ENCODE data around the gene NFKBIB. TPM values are rescaled to one million over a fixed set of nuclear protein-coding genes. Genes with fewer than 3 reads are reported as not detected.

Gene NFKBIB
- total RNA-seq, 1 experiment from 2014 or later, result 51.2 TPM

GRCh38 chr19:38931521-38931793, 31.7 kb downstream of the NFKBIB start:
- H3K9ac ChIP-seq (ENCODE audit: low read length), result peak overlapping the region; percentile 99
- H3K9me3 ChIP-seq (ENCODE audit: control insufficient read depth in 1 of 2, insufficient read depth in 1 of 2, low read depth in 1 of 2, low read length in 2 of 2), result peaks cover 0 to 9% of the 10 kb centered on the region in 2 experiments; a peak in 1 of 4 replicates
- no peak for ATAC-seq
- H3K36me3 ChIP-seq (ENCODE audit: control insufficient read depth in 1 of 2, insufficient read depth in 2 of 2, low read length in 2 of 2), result peaks cover 7 to 25% of the 10 kb centered on the region in 2 experiments
- TF ChIP-seq FOSL1 (IDR thresholded peaks at IDR 0.05; ENCODE audit: low read depth) (no peak), ATF3 (IDR thresholded peaks at IDR 0.05) (no peak), EZH2 (IDR thresholded peaks at IDR 0.05) (no peak), TCF7L2 (IDR thresholded peaks at IDR 0.05; ENCODE audit: borderline replicate concordance, extremely low read depth, insufficient read depth, insufficient read length) (no peak), ELF1 (IDR thresholded peaks at IDR 0.05; ENCODE audit: borderline replicate concordance, low read depth) (no peak), CTCF (IDR thresholded peaks at IDR 0.05 in 2 of 3, conservative IDR thresholded peaks at IDR 0.05 in 1 of 3; ENCODE audit: borderline replicate concordance in 1 of 3, insufficient read depth in 1 of 3, low read depth in 2 of 3, low read length in 2 of 3) (no peak), ZBTB33 (IDR thresholded peaks at IDR 0.05; ENCODE audit: extremely low read depth, insufficient replicate concordance, low read length) (no peak), REST (IDR thresholded peaks at IDR 0.05; ENCODE audit: low read depth) (no peak), POLR2A (IDR thresholded peaks at IDR 0.05; ENCODE audit: borderline replicate concordance, extremely low read depth, insufficient read depth, insufficient read length) (no peak), MAX (IDR thresholded peaks at IDR 0.05) (no peak), ZNF274 (IDR thresholded peaks at IDR 0.05; ENCODE audit: low read depth, low read length) (no peak), CBX3 (IDR thresholded peaks at IDR 0.05; ENCODE audit: low read depth) (no peak), EZH2phosphoT487 (IDR thresholded peaks at IDR 0.05; ENCODE audit: borderline replicate concordance) (no peak), JUND (IDR thresholded peaks at IDR 0.05) (no peak), CEBPB (IDR thresholded peaks at IDR 0.05; ENCODE audit: low read depth) (no peak), EGR1 (IDR thresholded peaks at IDR 0.05; ENCODE audit: low read depth) (no peak), SIN3A (IDR thresholded peaks at IDR 0.05; ENCODE audit: low read depth) (no peak), RAD21 (IDR thresholded peaks at IDR 0.05; ENCODE audit: low read depth) (no peak)
- no peaks in the 10 kb centered on the region for H4K20me1 ChIP-seq (ENCODE audit: insufficient read depth)
- peak overlapping the region; percentile 82 for H3K27ac ChIP-seq (ENCODE audit: low read depth, low read length)
- intact Hi-C loops (cut with micrococcal nuclease), result loop anchor here (2.0 to 10.0 kb wide), 4 partner anchors 81 to 417 kb away; no protein-coding TSS in a partner anchor
- no peaks in the 10 kb centered on the region for H3K9me2 ChIP-seq (ENCODE audit: insufficient read depth)
- ChIA-PET POLR2A (interaction anchor here (2.0 kb wide), 1 partner anchor 82 kb away, joined by 10 read pairs; no protein-coding TSS in a partner anchor), CTCF (interaction anchor here (1.6 to 2.1 kb wide), 3 partner anchors 20 to 528 kb away, joined by 3 to 32 read pairs (median 5); partner anchors contain the start of gene FAM98C), RAD21 (ENCODE audit: low non-redundant PET in 1 of 2, low total read pairs in 2 of 2, uncharacterized antibody in 2 of 2, unreplicated experiment in 2 of 2) (interaction anchor here in 1 of 2 experiments (0.7 kb wide), 1 partner anchor 20 kb away, joined by 3 read pairs; no protein-coding TSS in a partner anchor)
- no peak overlapping the region for H2AFZ ChIP-seq (ENCODE audit: low read depth, low read length, poor library complexity, severe bottlenecking)
- peak overlapping the region; percentile 98 to 100 for H3K4me3 ChIP-seq (replicated peaks in 1 of 2; ENCODE audit: low read depth in 1 of 2, low read length in 2 of 2)
- H3K79me2 ChIP-seq (ENCODE audit: insufficient read depth, low read length), result peaks cover 56% of the 10 kb centered on the region
- no peaks in the 10 kb centered on the region for H3K27me3 ChIP-seq (ENCODE audit: insufficient read depth, low read length)
- DNase-seq (ENCODE audit: low read depth, low spot score), result no peak
- H3K4me2 ChIP-seq (ENCODE audit: low read length), result peak overlapping the region; percentile 95
- BruUV-seq (replicated peaks), result no TSS peak
- H3K4me1 ChIP-seq (ENCODE audit: control insufficient read depth in 1 of 2, insufficient read depth in 2 of 2, low read length in 2 of 2), result peaks cover 11 to 20% of the 10 kb centered on the region in 2 experiments; a peak in 3 of 4 replicates
